Daoy (cell line): ENCODE data around the gene FADS2. TPM values are rescaled to one million over a fixed set of nuclear protein-coding genes. Genes with fewer than 3 reads are reported as not detected.

Experiments used
- DNase-seq: peaks from one replicate; pipeline ENCODE4 v3.0.0-alpha.2; 2015; ENCODE audit warnings: low read depth
- total RNA-seq: library from RNA; depleted of rRNA; stranded (reverse); fragments of >200 nt; shearing (Covaris generic); gene quantifications from 2 replicates; pipeline ENCODE4 v1.2.3, GENCODE V29; 2014; rRNA removed

FADS2 gene
- 21.3 and 33.8 TPM in 2 replicates for total RNA-seq

DNA sequence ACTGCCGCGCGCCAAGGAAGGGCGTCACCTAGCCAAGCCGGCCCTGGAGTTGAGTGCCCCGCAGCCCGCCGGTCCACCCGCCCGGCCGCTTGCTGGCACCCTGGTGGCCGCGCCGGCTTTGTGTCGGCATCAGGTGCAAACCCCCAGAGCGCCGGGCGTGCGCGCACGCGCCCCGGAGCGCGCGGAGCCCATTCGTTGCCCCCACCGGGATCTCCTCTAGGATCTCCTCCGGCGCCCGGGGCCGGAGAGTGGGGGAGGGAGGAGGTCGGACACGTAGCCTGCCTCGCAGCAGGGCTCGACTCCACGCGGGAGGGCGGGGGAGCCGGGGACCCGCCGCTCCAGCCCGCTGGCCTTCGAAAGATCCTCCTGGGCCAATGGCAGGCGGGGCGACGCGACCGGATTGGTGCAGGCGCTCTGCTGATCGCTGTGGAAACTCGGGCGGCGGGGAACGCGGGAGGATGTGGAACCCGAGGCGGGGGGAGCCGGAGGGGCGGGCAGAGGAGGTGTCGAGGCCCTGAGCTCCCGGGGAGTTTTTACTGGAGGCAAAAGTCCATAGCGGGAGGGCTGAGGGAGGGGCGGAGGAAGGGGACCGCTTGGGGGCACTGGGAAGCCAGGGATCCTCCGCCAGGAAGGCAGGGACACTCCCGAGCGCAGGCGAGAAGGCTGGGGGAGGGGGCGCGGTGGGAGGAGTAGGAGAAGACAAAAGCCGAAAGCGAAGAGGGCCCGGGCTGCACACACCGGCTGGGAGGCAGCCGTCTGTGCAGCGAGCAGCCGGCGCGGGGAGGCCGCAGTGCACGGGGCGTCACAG is at the start of gene FADS2:
TSS of gene FADS2 (plus strand) at position 730 of the 808 bp plus-strand sequence. CDS start 91 bp downstream, outside the sequence.
- peak; percentile 84 for DNase-seq

DNA sequence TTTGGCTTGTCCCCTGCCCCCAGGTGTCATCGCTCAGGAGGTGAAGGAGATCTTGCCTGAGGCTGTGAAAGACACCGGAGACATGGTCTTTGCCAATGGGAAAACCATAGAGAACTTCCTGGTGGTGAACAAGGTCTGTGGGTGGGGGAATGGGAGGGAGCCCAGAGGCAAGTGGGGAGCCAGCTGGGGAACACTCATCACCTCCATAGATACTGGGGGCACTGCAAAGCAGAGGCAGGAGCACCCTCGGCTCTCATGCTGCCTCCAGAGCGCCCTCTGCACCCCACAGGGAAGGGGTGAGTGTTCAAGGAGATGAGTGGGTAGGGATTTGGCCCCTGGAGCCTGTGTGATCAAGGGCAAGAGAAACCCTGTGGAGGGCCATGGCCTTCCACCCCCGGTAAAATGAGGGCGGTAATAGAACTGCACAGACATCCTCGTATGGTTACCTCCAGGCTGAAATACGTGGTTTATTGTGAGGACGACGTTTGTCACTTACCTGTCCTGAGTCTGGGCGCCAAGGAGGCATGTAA is 49.7 kb upstream of the FADS2 start:
- no peak for DNase-seq

DNA sequence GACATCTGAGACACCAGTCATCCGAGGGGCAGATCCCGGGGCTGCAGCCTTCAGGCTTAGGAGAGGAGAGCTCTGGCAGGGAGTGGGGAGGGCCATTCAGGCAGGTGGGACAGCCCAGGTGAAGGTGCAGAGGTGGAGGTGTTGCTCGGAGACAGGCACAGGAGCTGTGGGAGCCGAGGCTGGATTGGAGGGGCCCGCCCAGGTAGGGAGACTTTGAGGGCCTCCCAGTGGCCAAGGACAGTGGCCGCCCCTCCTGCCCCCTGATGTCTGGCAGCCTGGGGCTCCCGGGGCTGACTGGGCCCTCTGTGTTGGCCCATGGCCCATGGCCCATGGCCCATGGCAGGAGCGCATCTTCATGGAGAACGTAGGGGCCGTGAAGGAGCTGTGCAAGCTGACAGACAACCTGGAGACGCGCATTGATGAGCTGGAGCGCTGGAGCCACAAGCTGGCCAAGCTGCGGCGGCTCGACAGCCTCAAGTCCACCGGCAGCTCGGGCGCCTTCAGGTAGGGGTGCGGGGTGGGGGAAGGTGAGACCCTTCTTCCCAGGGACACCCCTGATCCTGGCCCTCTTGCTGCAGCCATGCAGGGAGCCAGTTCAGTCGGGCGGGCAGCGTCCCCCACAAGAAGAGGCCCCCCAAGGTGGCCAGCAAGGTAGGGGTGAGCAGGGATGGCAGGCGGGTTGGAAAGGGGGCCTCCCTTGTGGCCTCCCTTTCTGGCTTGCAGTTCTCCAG is 49.0 kb upstream of the FADS2 start:
- no peak for DNase-seq

DNA sequence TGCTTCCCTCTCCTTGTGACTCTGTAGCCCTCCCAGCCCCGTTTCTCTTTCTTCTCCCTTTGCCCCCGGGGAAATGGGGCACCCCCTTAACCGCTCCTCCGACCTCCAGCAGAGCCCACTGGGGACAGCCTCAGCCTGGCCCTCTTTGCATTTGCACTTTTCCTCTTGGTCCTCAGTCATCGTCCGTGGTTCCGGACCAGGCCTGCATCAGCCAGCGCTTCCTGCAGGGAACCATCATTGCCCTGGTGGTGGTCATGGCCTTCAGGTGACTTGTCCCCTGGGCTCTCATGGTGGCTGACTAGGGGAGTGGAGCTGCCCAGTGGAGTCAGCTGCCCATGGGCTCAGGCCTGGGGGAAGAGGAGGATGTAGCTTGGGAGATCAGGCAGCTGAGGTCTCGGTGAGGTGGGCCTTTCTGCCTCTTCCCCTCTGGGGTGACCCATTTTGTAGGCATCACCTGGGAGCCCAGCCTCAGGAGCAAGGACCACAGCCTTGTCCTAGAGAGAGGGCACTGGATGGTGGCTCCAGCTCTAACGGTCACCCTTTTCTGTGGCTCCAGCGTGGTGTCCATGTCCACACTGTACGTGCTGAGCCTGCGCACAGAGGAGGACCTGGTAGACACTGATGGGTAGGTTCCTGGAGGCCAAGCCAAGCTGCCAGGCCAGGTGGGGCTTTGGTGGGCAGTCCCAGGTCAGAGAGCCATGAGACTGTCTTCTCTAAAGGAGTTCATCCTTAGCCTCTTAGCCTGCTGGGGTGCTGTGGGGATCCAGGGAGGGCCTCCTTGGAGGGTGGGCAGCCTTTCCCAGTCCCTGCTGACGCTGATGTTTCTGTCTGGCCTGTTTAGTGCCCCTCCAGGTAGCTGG is 48.2 kb upstream of the FADS2 start:
- no peak for DNase-seq

DNA sequence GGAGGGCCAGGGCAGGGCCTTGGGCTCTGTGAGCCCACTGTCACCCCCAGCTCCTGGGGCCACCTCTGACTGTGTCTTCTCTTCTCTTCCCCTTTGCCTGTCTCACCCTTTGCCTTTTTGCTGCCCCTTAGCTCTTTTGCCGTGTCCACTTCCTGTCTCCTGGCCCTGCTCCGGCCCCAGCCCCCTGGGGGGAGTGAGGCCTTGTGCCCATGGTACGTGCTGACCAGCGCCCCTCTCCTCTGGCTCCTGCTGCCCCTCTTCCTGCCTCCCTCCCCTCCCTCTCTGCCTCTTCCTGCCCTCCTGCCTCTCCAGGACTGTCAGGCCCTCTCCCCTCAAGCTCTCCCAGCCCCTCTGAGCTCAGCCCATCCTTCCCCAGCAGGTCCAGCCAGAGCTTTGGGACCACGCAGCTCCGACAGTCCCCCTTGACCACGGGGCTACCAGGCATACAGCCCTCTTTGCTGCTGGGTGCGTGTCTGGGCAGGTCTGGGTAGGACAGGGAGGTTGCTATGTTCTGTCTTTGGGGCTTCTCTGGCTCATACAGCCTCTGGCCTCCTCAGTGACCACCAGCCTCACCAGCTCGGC is 47.4 kb upstream of the FADS2 start:
- DNase-seq: no peak

DNA sequence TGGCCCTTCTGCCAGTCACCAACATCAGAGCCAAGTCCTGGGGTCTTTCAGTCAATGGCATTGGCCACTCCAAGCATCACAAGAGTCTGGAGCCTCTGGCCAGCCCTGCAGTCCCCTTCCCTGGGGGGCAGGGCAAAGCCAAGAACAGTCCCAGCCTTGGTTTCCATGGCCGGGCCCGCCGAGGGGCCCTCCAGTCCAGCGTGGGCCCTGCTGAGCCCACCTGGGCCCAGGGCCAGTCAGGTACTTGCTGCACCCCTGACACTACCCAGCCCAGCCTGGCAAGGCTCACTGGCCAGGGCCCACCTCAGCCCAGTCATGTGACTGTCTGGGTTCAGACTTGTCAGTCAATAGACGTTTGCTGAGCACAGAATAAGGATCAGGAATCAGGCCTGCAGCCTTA is 46.5 kb upstream of the FADS2 start:
- DNase-seq: no peak

DNA sequence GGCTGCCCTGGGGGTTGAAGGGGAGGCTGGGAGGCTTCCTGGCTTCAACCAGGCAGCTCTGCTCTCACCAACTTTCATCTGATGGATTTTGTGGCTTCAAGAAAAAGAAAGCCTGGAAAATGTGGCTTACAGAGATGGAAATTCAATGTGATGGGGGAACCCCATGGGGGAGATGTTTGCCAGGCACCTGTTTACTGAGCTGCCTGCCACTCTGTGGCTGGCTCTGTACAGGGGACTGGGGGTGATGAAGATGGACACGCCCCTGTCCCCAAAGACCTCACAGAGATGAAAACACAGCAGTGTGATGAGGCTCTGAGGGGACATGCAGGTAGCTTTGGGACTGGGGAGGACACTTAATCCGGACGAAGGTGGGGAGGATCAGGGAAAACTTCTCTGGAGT is 45.8 kb upstream of the FADS2 start:
- no peak for DNase-seq

DNA sequence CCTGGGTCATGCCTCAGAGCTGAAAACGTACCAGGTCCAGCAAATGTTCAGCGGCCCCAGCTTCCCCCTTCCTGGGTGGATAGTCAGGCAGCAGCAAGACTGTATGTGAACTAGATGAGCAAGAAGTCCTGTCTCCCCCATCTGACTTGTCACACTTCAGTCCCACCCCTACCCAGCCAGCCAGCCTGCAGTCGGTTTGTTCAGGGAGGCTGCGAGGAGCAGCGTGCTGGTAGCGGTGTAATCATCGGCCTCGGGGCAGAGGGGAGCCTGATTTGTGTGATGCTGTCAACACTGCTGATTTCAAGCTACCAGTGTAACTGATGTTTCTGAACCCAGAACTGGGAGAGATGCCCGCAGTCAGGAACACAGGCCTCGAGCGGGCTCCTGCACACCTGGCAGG is 45.3 kb upstream of the FADS2 start:
- no peak for DNase-seq

DNA sequence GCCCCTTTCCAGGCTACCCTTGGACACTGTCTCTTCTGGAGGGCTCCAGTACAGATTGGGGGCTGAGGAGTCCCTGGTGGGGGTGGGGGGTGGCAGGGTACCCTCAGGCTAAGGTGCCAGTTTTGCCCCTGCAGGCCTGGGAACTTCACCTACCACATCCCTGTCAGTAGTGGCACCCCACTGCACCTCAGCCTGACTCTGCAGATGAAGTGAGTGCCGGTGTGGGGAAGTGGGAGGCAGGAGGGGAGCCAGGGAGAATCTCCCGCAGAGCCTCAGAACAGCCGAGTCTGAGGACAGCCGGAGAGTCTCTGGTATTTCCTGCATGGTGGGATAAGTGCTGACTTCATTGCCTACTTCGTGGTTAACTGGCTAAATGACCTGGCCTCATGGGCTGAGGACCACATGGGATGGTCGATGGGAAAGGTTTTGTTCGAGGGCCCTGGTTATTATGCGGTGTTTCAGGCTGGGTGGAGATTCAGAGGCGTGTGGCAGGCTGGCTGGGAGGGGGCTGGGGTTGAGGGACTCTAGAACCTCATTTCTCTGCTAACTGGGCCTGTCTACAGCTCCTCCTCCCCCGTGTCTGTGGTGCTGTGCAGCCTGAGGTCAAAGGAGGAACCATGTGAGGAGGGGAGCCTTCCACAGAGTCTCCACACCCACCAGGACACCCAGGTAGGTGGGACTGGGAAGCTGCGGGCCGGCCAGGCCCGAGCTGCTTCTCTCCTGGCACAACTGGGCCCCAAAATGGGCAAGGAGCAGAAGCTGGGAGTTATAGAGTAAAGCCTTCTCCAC is 44.2 kb upstream of the FADS2 start:
- peak; percentile 45 for DNase-seq

DNA sequence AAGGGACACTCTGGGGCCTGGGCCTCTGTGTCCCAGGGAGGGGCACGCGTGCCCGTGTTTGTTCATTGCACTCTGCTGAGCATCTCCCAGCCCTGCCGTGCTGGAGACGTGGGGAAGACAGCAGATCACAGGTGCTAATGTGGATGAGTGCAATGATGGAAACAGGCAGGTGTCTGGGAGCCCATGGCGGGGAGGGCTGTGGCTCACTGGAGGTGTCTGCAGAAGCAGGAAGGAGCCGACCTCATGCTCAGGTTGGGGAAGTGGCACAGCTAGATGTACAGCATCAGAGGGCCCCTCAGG is 43.6 kb upstream of the FADS2 start:
- no peak for DNase-seq

DNA sequence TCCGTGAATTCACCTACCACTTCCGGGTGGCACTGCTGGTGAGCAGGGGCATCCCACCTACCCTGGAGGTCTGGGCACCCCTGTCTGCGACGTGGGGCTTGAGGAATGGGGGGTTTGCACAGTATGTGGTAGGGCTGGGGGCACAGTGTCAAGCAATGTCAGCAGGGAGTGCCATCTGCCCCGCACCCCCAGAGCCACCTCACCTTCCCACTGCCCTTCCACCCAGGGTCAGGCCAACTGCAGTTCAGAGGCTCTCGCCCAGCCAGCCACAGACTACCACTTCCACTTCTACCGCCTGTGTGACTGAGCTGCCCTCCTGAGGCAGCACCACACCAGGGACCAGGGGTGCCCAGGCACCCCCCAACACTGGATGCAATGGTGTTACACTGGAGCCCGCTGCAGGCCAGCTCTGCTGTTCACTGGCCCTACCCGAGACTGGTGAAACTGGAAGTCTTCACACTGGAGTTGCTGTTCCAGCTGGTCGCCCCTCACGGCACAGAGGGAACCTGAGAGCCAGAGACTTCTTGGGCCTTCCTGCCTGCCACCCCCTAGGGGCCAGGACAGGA is 42.2 kb upstream of the FADS2 start:
- DNase-seq: no peak

DNA sequence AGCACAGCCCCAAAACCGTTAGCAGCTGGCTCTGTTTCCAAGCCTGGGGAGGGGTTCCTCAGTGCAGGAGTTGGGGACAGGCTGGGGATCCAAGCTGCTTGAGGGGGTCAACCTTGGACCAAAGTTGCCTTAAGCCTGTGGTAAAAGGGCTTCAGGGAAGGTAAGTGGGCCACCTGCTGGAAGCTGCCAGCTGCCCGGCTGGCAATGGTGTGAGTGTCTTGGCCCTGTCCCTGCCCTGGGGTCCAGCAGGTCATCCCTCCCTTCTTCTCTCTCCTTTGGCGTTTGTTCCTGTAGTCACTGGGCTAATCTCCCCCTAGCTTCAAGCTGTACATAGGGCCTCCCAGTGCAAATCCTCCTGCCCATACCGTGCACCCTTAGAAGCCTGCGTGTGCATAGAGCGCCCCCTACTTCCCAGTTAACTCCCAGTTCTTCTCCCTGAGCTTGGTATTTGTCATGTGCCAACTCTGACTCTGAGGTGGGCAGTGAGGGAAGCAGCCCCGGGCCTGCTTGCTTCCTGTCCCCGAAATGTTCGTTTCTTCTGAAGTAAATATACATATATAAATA is 40.1 kb upstream of the FADS2 start:
- DNase-seq: peak; percentile 49

DNA sequence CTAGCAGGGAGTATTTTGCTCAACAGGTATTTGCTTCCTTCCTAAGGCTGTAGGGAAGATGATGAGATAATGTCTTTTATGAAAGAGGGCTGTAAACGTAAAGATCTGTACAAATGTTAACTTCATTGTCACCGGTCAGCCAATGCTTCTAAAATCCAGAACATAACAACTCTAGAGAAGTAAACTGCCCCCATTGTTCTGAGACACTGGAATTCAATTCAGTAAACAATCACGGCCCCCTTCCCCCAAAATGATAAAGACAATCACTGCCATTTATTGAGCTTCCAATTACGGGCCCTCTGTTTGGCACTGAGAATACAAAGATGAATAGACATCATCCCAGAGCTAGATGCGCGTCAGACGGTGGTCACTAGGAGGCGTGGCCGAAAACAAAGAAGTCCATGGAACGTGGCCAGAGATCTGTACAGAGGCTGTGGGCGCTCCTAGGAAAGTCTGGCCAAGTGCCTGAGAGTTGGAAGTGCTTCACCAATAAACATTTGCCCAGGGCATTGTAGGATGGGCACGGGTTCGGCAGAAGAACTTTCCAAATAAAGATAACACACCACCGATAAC is 36.3 kb upstream of the FADS2 start:
- peak; percentile 89 for DNase-seq

DNA sequence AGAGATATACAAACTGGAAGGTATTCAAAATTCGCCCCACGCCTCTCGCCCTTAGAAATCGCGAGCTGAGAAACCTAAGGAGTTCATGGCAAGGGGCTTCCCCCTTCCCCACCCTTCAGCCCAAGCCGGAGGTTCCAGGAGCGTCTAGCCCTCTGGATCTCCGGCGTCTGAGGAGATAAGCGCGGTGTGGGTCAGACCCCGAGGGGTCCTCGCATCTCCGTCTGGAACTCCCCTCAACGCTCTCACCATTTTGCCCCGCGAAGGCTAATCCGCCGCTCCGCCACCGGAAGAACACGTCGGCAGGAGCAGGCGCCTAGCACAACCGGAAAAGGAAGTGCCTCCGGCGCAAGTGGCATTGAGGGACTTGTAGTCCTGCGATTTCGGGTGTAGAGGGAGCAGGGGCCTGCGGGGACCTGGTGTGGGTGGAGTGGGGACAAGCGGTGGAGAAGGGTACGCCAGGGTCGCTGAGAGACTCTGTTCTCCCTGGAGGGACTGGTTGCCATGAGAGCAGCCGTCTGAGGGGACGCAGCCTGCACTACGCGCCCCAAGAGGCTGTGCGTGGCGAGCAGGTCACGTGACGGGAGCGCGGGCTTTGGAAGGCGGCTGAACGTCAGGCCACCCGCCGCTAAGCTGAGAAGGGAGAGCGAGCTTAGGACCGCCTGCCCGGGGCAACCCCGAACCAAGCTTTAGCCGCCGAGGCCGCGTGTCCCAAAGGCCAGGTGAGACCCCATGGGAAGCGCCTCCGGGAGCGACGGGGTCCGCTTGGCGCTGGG is 35.6 kb upstream of the FADS2 start, which contains the start of the genes FEN1 and TMEM258:
TSS of gene FEN1 (plus strand) at position 602 of the 773 bp plus-strand sequence. CDS start 2,451 bp downstream, outside the sequence.
TSS of gene TMEM258 (minus strand) at position 290 of the 773 bp plus-strand sequence. CDS start at position 249, 41 bp downstream.
- peak; percentile 94 for DNase-seq

DNA sequence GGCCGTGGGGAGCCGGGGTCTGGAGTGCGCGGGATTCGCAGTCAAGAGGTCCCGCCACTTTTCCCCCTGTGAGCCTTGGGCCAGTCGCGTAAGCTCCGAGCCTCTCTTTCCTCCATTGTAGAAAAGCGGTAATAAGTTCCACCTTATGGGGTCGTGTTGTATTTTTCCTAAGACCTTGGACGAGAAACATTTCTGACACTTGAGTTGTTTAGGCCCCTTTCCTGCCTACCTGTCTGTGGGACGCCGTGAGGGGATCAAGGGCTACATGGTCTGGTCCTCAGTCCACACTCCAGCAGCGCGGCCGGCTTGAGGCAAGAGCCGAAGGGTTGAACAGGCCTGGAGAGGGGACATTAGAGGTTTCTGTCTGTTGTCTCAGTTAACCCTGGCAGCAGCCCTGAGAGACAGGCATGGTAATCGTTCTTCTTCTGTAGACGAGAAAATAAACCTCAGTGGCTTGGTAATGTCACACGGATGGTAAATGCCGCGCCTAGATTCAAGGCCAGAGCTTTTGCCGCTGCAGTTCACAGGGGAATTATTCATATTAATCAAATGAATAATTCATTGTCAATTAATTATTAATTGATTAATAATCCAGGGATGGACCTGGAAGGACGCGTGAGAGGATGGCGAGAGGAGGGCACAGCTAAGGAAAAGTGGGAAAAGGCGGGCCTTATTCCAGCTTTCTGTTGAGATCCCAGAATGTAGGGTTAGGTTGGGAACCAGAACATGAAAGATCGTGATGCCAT is 34.8 kb upstream of the FADS2 start:
- peak; percentile 28 for DNase-seq

DNA sequence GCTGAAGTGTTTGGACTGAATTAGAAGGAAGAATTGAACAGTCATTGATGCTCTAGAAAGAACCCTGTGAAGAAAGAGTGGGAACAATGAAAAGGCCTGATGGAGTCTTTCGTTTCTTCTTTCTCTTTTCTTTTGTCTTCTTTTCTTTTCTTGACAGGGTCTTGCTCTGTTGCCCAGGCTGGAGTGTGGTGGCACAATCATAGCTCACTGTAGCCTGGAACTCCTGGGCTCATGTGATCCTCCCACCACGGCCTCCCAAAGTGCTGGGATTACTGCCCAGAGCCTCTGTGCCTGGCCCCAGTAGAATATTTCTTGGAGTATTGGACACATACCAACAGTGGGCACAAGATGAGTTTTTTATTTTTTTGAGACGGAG is 34.3 kb upstream of the FADS2 start:
- DNase-seq: no peak

DNA sequence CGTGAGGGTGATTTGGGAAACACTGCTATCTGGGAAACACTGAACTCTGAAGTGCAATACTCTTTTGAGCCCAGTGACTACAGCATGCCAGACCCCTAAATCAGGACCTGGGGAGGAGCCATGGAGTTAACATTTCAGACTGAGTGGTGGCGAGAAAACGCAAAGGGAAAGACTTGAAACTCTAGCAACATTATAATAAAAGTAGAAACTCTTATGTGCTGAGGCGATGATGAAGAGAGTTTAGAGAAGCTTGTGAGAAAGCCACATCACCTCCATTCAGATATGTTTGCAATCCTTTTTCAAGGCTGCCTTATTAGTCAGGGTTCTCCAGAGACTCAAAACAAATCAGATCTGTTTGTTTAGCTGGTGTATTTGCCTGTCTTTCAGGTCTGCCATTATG is 33.5 kb upstream of the FADS2 start:
- no peak for DNase-seq

DNA sequence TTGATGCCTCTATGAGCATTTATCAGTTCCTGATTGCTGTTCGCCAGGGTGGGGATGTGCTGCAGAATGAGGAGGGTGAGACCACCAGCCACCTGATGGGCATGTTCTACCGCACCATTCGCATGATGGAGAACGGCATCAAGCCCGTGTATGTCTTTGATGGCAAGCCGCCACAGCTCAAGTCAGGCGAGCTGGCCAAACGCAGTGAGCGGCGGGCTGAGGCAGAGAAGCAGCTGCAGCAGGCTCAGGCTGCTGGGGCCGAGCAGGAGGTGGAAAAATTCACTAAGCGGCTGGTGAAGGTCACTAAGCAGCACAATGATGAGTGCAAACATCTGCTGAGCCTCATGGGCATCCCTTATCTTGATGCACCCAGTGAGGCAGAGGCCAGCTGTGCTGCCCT is 32.6 kb upstream of the FADS2 start:
- no peak for DNase-seq
